ENCODE results near the gene RGN.
"Not testable (repeated sequence)": the region's sequence is repeated elsewhere in the genome, so short reads cannot be mapped to it uniquely, and the experiment has no call there.

The RGN gene

DNA sequence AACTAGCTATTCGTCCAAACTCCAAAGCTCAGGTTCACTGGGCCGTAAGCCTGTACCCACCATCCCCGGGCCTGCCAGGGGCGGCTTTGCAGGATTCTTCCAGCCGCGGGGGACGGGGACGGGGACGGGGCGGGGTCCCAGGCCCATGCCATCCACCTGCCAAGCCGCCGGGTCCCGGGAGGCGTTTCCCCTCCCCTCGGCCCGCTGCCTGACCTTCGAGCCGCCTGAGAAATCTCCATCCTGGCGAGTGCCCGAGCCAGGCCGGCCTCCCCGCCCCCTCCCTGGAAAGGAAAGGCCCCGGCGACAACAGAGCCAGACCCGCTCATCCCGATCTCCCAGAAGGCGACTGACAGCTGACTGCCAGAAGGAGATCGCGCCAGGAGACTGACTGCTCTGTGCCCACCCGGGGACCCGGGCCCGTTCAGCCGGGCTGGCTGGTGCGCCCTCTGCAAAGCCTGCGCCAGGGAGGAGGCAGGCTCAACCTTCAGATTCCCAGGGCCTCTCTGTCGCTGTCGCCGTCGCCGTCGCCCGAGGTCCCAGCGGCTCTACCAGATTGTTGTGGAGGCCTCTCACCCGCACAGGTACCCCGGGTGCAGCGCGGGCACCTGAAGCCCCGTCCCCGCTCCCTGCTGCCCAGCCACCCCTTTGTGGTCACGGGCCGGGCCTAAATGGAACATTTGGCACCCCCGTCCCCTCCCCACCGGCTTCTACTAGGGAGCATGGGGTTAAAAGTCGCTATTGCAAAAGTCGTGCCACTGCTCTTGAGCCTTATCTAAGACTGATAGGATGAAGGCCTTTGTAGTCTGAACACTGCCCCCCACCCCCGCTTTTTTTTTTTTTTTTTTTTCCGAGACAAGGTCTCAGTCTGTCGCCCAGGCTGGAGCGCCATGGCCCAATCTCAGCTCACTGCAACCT, at the start of gene RGN:
Gene RGN, plus strand, starts transcription at position 315 of the 915 bp plus-strand sequence. CDS start 2,702 bp downstream, outside the sequence.
- DNase-seq (ENCODE audit: low read depth in 3 of 3), result no peak

- no peak for DNase-seq (ENCODE audit: low read depth in 3 of 3)
These were observed 47.9 kb upstream of the RGN start for GRCh38 chrX:47030339-47030738.

- no peak for DNase-seq (ENCODE audit: low read depth in 3 of 3)
These were observed 30.3 kb upstream of the RGN start for GRCh38 chrX:47047989-47048388.

DNA sequence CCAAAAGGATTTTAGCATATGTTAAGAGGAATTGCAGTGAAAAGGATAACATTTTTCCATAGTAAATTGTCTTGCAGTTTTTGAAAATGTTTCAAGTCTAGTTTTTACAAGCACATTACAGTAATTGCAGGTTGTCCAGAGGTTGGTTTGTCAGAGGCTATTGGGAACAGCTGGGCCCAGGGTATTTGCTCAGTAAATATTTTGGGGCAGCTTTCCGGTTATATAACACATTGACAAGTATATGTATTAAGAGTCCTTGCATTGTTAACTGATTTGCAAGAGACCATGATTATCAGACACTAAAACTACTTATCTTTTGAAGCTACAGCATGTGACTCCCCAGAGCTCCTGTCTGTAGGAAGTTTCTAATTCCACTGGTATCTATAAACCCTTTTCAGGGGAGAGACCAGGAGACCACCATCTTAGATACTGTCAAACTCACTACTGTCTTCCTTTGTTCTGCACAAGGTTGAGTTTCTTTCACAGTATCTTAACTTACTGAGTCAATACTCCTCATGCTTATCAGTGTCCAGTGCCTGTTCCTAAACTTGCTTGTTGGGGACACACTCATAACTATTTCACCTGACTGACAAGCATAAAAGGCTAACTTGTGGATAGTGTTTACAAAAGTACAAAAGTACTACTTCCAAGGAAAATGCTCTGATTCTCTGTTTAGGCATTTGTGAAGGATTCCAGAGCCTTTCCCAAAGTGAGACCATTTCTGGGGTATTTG, 18.9 kb upstream of the RGN start:
- DNase-seq (ENCODE audit: low read depth in 3 of 3), result no peak

- no peak for DNase-seq (ENCODE audit: low read depth in 3 of 3)
These were observed 17.5 kb upstream of the RGN start for GRCh38 chrX:47060708-47061107.

DNA sequence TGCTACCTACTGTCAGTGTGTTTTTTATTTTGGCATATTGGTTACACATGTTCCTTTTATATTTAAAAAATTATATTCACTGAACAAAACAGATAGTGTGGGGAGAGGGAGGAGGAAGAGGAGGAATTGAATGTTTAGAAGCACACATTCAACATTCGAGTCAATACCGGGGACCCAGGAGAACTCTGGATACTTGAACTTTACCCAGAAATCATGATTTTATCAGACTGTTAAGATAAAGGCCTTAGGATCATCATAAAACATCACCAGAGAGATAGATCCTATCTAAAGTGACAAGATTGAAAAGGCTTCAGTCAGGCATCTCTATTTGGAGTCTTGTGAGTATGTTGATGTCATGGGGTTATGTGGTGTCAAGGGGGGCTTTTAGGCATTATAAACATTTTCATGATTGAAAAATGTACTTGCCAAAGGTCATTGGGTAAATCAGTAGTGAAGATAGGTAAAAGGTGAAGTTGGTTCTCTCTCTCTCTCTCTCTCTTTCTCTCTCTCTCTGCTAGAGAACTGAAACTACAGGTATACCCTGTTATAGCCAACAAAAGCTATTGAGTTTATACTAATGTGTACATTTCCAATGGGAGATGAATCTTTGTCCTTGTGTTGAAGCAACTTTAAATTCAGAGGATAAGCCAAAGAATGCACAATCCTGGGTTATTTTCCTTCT, 16.9 kb upstream of the RGN start:
- no peak for DNase-seq (ENCODE audit: low read depth in 3 of 3)

DNA sequence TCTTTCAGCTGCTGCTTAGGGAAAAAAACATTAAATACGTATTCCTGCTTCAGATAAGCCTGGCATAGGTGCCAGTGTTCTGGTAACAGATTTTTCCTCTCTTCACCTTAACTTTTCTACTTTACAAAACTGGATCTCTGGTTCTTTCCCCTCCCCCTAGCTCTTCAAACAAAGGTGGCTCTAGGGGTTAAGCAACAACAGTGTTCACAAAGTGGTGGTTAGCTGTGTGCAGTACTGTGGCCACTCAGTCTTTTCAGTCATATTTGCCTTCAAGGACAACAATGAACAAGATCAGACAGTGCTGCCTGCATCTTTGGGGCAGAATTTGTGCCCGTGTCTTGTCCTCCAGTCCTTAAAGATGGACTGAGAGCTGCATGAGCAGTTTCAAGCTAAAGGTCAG, 15.1 kb upstream of the RGN start:
- DNase-seq (ENCODE audit: low read depth in 3 of 3), result no peak

DNA sequence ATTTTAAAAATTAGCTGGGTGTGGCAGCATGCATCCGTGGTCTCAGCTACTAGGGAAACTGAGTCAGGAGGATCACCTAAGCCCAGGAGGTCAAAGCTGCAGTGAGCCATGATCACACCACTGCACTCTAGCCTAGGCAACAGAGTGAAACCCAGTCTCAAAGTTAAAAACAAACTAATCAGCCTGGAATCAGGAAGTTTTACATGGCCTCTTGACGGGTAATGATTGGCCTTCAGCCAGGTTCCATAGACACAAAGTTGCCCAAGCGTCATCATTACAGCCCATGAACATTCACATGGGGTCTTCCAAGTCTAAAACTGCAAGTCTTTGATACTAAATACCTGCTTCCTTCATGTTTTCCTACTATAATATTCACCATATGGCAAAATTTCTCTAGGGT, 10.0 kb upstream of the RGN start:
- no peak for DNase-seq (ENCODE audit: low read depth in 3 of 3)

GRCh38 chrX:47068720-47069119, 9.5 kb upstream of the RGN start:
- DNase-seq (ENCODE audit: low read depth in 3 of 3), result no peak

DNA sequence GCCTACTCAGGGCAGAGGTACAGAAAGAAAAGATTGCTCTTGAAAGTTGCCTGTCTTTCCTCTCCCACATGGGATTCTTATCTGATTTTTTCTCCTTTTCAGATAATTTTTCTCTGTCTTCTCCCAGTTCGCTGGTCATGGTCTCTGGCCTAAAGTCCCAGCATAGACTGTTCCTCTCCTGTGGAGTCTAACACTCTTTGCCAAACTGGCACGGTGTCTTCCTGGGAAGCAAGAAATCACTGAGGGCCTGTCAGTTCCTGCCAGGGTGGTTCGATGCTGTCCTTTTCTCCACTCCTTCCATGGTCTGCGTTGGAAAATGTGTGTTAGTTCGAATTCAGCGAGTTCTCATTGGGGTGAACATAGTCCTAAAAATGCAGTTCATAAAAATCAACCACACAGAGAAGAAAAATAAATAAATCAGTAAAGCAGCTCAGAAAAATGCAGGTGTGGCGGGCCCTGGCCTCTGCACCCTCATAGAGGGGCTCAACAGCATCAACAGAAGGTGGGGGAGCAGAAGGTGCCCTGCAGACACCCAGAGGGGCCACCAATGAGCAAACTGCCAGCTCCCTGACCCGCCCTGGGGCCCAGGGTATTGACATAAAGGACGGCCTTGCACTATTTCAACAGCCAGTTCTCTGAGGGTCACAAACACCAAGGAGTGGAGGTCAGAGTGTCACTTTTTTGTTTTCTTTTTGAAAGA, 2.1 kb downstream of the RGN start:
- no peak for DNase-seq (ENCODE audit: low read depth in 3 of 3)

GRCh38 chrX:47080915-47081236, 2.6 kb downstream of the RGN start:
- DNase-seq (ENCODE audit: low read depth in 3 of 3), result no peak

DNA sequence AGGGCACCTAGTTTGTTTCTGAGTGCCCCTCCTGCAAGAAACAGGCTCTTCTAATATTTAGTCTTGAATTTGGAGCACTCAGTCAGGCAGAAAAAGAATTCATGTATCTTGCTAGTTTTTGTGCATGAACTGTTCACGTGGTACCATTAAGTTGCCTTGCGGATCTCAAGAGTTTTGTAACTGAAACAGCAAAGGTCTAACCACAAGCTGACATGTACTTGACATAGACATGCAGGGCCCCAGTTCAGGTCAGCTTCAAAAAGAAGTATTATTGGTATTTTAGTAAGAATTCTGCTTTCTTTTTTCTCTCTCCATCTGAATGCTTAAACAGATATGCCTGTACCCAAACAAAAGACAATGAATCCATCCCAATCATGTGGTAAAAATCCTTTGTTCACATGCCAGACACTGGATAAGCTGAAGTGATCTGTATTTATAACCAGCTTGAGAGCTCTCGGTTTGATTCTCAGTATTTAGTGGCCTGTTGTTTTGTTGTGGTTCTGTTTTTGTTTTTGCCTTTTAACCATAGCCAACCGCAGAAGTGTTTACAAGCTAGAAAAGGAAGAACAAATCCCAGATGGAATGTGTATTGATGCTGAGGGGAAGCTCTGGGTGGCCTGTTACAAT, 13.0 kb downstream of the RGN start:
- DNase-seq (ENCODE audit: low read depth in 3 of 3), result no peak

GRCh38 chrX:47093248-47093647, 15.0 kb downstream of the RGN start:
- no peak for DNase-seq (ENCODE audit: low read depth in 3 of 3)

DNA sequence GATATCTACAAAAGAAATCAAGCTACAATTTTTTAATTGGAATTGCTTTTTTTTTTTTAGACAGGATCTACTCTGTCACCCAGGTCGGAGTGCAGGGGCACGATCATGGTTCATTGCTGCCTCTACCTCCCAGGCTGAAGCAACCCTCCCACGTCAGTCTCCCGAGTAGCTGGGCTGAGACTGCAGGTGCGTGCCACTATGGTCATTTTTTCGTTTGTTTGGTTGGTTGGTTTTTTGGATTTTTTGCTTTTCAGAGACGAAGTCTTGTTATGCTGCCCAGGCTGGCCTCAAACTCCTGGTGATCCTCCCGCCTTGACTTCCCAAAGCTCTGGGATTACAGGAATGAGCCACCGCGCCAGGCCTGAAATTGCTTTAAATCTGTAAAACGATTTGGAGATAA, 15.6 kb downstream of the RGN start:
- DNase-seq (ENCODE audit: low read depth in 3 of 3), result no peak

GRCh38 chrX:47097018-47097417, 18.8 kb downstream of the RGN start:
- no peak for DNase-seq (ENCODE audit: low read depth in 3 of 3)

DNA sequence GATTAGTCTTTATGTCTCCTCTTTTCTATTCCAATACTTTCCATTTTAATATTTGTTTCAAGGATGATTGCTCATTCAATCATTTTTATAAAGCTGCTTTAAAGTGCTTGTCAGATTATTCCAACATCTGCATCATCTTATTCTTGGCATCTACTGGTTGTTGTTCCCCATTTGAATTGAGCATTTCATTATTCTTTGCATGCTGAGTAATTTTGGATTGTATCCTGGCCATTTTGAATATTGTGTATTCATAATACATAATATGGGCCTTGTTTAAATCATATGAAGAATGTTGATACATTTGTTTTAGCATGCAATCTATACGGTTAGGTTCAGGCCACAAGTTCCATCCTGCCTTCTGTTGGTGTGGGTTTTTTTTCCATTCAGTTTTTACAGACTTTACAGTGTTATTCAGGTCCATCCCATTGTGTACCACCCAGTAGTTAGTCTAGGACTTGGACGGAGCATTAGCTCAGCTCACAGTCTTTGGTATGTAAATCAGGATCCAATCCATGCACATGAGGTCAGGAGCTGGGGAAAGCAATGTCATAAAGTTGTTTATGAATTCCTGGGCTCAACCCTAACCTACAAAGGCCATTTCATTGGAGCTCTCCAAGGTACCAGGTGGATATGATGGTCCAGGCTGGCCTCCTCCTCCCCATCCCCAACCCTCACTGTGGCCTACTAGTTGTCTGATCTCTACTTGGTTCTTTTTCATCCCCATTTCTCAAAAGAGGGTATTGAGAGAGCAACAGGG, 20.3 kb downstream of the RGN start:
- DNase-seq (ENCODE audit: low read depth in 3 of 3), result no peak

DNA sequence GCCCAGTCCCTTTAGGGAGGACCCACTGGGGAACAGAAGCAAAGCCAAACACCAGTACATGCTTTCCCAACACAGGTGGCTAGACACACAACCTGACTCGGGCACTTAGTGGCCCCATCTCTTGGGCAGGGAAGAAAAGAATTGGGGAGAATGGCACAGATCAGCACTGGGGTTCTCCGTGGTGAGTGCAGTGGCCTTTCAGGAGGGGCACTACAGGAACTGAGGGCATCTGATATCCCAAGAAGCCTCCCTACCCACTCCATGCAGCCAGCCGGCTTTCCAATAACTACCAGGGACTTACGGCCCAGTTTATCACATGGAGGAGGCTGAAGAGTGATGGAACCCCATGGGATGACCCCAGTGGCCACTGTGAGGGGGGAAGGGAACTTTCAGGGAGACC, 23.0 kb downstream of the RGN start:
- no peak for DNase-seq (ENCODE audit: low read depth in 3 of 3)

- not testable (repeated sequence) for DNase-seq (ENCODE audit: low read depth in 3 of 3)
These were observed 32.8 kb downstream of the RGN start for GRCh38 chrX:47110936-47111615.

DNA sequence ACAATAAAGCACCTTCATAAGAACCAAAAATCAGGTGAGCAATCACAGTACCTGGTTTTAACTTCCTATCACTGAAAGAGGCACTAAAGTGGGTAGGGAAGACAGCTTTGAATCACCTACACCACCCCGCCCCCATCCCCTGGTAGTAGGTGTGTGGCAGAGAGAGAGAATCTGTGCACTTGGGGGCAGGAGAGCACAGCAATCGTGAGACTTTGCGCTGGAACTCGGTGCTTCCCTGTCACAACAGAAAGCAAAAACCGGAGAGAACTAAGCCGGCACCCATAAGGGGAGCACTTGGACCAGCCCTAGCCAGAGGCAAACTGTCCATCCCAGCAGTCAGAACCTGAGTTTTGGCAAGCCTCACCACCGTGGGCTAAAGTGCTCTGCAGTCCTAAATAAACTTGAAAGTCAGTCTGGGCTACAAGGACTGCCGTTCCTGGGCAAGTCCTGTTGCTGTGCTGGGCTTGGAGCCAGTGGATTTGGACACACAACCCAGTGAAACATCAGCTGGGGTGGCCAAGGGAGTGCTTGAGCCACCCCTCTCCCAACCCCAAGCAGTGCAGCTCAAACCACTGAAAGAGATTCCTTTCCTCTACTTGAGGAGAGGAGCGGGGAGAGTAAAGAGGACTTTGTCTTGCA, 34.2 kb downstream of the RGN start:
- DNase-seq (ENCODE audit: low read depth in 3 of 3), result no peak
